NCI-H2081 (cell line): ENCODE measurements around the gene PDE4D.
A peak's percentile ranks its signal among the peaks of the same experiment; 100 is the strongest.
"Not testable (repeated sequence)": the region's sequence is repeated elsewhere in the genome, so short reads cannot be mapped to it uniquely, and the experiment has no call there.

ENCODE experiments used
- DNase-seq, 2 experiments: peaks; one replicate each; lab custom pipeline; 2025; lab: John Stamatoyannopoulos, UW

PDE4D gene

GRCh38 chr5:59799668-59800346 lies 93.7 kb downstream of the PDE4D start:
- DNase-seq: peak; percentile 36 to 41

DNA sequence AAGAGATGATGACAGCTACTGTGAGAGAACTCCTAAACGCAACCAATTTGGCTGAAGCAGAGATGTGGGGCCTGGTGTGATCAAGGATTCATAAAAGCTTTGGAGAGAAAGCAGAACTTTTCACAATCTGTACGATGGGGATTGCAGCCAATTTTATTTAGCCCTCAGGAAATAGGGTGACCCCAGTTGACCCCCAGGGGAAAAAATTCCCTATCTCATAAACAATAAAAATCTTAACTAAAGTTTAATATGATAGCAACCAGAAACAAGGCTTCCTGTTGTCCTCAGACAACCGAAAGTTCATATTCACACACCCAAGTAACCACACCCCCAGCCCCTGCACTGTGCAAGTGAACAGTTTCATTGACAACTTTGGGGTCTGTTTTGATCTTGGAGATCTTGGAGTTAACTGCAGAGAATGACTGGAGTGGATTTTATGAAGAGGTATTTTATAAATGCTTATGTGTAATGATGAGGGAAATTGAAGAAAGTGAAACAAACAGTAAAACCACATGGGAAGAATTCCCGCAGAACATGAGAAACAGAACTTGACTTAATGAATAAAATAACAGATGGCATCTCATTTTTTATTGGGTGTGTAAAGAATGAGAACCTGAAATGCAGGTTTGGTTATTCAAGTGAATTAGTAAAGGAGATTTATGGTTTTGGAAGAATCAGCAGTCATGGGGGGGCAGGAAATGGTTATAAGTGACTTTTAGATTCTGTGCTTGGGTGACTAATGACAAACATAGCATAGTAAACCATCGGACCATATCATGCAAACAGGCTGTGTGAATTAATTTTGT lies 94.5 kb downstream of the PDE4D start:
- peak; percentile 46 to 72 for DNase-seq

GRCh38 chr5:59795141-59795540 lies 98.4 kb downstream of the PDE4D start:
- DNase-seq: no peak

DNA sequence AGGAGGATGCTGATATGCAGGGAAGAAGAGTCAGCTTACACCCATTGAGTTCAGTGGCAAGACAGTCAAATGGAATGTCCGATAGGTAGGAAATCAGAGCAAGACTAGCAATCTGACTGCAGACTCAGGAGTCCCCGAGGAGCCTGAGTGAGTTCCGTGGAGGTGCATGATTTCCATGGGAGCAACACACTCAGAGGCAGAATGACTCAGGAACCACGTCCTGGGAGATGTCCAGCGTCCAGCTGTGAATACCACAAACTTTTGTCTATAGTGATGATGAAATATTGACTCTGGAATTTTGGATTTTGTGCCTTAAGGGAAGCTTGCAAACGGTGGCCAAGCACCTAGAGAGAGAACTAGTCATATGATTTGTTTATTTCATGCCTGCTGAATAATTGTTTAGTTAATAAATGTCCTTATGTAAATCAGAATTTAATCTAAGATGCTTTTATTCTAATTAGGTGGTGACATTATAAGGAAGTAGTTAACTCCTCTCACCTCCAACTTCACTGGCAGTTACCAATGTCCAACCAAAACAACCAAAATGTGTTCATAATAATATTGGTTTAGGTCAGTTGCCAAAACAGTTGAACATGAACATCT lies 100.4 kb downstream of the PDE4D start:
- no peak for DNase-seq

DNA sequence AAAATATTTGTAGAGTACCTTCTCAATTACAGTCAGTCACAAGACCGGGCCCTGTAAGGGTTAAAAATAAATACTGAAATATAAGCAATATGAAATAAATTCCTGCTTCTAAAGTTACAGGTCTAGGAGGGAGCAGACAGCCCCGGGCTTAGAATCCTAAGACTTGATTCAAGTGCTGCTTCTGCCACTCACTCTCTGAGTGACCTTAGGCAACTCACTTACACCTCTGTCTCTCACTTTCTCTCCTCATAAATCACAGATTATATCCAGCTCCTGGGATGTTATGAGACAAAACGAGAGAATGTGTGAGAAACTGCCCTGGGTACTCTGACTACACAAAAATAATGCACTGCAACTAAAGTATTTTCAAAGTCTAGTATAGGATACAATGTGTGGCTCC lies 101.9 kb downstream of the PDE4D start:
- no peak for DNase-seq

GRCh38 chr5:59790776-59791475 lies 102.6 kb downstream of the PDE4D start:
- DNase-seq: no peak

GRCh38 chr5:59790376-59790775 lies 103.2 kb downstream of the PDE4D start:
- DNase-seq: no peak

DNA sequence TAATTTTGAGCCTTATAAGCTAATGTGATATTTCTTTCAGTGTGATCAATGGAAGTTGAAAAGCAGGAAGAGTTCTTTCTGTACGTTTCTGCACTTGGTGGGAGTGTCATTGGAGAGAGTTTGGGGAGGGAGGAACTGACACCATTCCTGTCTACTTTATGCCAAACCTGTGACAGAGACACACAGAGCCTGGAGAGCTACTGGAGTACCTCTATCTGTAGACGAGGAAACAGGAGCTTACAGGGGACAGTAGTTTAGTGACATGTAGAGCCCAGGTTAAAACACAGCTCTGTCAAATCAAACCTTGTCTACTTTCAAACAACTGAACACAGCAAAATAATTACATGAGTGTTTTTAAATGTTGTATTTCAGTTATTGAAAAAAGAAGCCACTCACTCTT lies 103.6 kb downstream of the PDE4D start:
- no peak for DNase-seq

- DNase-seq: no peak
Observed at GRCh38 chr5:59789197-59789596, 104.3 kb downstream of the PDE4D start.

DNA sequence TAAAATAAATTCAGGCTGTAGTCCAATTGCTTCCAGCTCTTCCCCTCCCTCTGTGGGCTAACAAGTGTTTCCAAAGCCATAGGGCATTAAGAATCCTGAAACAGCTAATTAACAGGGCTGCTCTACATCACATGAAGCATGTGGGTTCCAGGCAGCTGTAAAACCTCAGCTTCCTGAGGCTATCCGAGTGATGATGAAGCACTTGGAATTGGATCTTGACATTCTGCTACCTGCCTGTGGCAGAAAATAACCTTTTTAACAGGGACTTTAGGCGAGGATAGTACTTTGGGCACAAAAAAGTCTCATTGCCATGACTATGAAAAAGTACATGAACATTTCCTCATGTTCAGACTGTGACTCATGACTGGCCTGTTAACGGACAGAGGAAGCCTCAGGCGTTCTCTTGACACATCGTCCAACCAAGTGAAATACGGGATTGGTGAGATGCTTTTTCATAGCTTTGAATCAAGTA lies 107.2 kb downstream of the PDE4D start:
- no peak for DNase-seq

- no peak for DNase-seq
Observed at GRCh38 chr5:59785676-59786333, 107.7 kb downstream of the PDE4D start.

GRCh38 chr5:59784708-59785107 lies 108.8 kb downstream of the PDE4D start:
- DNase-seq: not testable (repeated sequence)

DNA sequence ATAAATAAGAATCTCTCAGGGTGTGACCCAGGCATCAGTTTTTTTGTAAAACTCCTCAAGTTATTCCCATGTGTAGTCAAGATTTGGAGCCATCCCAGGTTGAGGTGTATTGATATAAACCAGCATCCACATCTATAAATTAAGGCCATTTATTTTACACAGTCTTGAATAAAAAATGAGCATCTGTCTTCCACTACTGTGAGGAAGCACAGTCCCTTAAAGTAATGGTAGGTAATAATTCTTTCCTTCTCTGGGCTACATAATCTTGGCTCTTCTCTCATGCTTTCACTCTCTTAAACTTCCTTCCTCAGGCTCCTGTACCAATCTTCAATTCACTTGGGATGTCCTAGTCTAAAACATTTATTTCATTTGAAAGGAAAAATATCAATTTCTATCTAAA lies 110.3 kb downstream of the PDE4D start:
- DNase-seq: no peak

- no peak for DNase-seq
Observed at GRCh38 chr5:59782856-59783255, 110.7 kb downstream of the PDE4D start.

DNA sequence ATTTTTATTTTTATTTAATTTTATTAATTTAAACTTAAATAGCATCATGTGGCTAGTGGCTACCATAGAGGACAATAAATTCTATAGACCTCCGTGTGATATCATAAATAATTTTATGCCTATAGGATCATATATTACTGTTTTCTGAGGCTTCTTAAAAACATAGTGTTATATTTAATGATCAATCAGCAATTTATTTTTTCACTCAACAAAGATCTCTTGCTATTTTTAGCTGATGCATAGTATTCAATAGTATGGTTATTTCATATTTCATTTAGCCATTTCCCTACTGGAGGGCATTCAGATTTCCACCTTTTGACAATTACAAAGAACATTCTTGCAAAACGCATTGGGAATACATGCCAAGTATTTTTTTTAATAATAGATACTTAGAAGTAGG lies 114.1 kb downstream of the PDE4D start:
- no peak for DNase-seq

DNA sequence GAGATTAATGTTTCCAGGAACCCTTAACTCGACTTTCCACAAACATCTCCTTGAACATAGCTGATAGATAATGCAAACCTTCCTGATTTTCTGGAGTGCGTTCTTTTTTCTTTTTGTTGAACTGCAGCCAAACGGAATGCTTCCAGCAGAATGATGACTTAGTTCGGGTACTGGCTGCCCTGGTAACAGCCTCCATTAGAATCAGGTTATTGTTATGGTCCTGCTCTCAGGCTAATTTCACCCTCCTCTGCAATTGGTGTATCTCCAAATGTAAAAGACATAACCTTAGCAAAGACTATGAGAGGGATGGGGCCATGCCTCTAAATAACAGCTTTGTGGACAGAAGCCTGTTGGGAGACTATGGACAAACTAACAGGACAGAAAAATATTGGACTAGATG lies 116.5 kb downstream of the PDE4D start:
- no peak for DNase-seq

- no peak for DNase-seq
Observed at GRCh38 chr5:59773294-59773693, 120.2 kb downstream of the PDE4D start.

DNA sequence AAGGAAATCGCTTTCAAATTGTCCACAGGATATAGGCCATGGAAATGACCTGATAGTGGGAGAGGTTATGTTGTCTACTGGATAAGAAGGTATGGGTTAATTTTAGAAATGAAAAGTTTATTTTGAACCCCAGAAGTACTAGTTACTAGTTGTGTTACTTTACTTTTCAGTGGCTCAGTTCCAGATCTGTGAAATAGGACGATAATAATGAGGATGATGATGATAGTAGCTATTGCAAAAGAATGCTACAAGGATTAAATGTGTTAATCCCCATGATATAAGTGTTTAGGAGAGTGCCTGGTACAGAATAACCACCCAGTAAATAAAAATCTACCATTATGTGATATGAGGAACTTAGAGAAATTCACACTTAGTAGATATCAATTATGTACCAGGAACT lies 120.8 kb downstream of the PDE4D start:
- no peak for DNase-seq

- no peak for DNase-seq
Observed at GRCh38 chr5:59772206-59772605, 121.3 kb downstream of the PDE4D start.

GRCh38 chr5:59770953-59771352 lies 122.6 kb downstream of the PDE4D start:
- no peak for DNase-seq

DNA sequence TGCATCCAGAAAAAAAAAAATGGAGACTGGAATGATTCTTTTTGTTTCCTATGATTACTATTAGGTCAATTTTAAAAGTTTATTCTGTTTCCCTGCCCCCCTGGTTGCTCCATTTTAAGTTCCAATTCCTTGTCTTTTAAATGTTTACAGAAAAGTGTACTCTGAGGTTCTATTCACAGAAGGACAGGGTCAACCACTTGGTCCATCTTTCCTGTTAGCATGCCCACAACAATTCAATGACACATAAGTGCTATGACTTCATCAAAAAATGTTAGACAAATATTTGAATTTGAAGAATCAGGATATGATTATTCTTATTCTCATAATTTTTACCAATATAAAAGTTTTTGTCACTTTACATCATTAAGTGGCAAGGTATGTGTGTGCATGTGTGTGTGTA lies 123.7 kb downstream of the PDE4D start:
- DNase-seq: no peak

- no peak for DNase-seq
Observed at GRCh38 chr5:59769041-59769360, 124.5 kb downstream of the PDE4D start.
